Neural cell (in vitro differentiated cells): ENCODE results near the gene ZNF768.

ENCODE experiments used
- CTCF ChIP-seq: fragments of 450-650 bp; IDR thresholded peaks from 2 replicates; pipeline ENCODE4 v1.5.1; 2014; ENCODE audit warnings: antibody characterized with exemption, mild to moderate bottlenecking, moderate library complexity; ENCODE audit not compliant: poor library complexity, severe bottlenecking
- EP300 ChIP-seq: fragments of 450-650 bp; conservative IDR thresholded peaks from 2 replicates; pipeline ENCODE4 v1.6.1; 2014; ENCODE audit warnings: antibody characterized with exemption, mild to moderate bottlenecking, moderate library complexity; ENCODE audit not compliant: poor library complexity, severe bottlenecking
- EZH2 ChIP-seq: fragments of 200-600, 300-800 bp; shearing (Covaris generic), sonication (generic); IDR thresholded peaks from 2 replicates; pipeline ENCODE4 v1.6.1; 2014; ENCODE audit warnings: antibody characterized with exemption, low read length, borderline replicate concordance, mild to moderate bottlenecking; ENCODE audit not compliant: insufficient read depth, poor library complexity, severe bottlenecking
- MXI1 ChIP-seq: fragments of 450-650 bp; conservative IDR thresholded peaks from 2 replicates; pipeline ENCODE4 v1.6.1; 2014; ENCODE audit warnings: antibody characterized with exemption, mild to moderate bottlenecking; ENCODE audit not compliant: poor library complexity, severe bottlenecking
- POLR2AphosphoS5 ChIP-seq: IDR thresholded peaks from 2 replicates; pipeline ENCODE4 v1.6.1; 2012
- RAD21 ChIP-seq: fragments of 450-650 bp; conservative IDR thresholded peaks from 2 replicates; pipeline ENCODE4 v1.6.1; 2014; ENCODE audit warnings: antibody characterized with exemption, mild to moderate bottlenecking, moderate library complexity
- REST ChIP-seq: IDR thresholded peaks from 2 replicates; pipeline ENCODE4 v1.6.1; 2012; ENCODE audit warnings: borderline replicate concordance
- SMC3 ChIP-seq: fragments of 450-650 bp; conservative IDR thresholded peaks from 2 replicates; pipeline ENCODE4 v1.6.1; 2014; ENCODE audit warnings: antibody characterized with exemption, mild to moderate bottlenecking, moderate library complexity; ENCODE audit not compliant: poor library complexity
- TAF1 ChIP-seq: IDR thresholded peaks from 2 replicates; pipeline ENCODE4 v1.6.1; 2012; ENCODE audit warnings: low read depth

- TF ChIP-seq CTCF, result no peak
- no peak for TF ChIP-seq EP300
- no peak for TF ChIP-seq REST
- no peak for TF ChIP-seq EZH2
- no peak for TF ChIP-seq POLR2AphosphoS5
- TF ChIP-seq SMC3, result no peak
- no peak for TF ChIP-seq MXI1
- TF ChIP-seq RAD21, result no peak
- TF ChIP-seq TAF1, result no peak
Measured at GRCh38 chr16:30569281-30569680, 42.9 kb upstream of the ZNF768 start.
